Progenitor cell of endocrine pancreas (in vitro differentiated cells): ENCODE measurements around the gene GDF9. TPM values are rescaled to one million over a fixed set of nuclear protein-coding genes. Genes with fewer than 3 reads are reported as not detected.
A peak's percentile ranks its signal among the peaks of the same experiment; 100 is the strongest.

Experiments used
- DNase-seq: peaks from one replicate; pipeline ENCODE4 v3.0.0; 2021; ENCODE audit warnings: low spot score; ENCODE audit not compliant: unreplicated experiment
- H3K27ac Mint-ChIP-seq: 2 replicates; pipeline ENCODE4 v1.8.0; 2021; ENCODE audit warnings: mild to moderate bottlenecking, moderate library complexity, mixed read lengths
- H3K27me3 Mint-ChIP-seq: 2 replicates; pipeline ENCODE4 v1.8.0; 2021; ENCODE audit warnings: mixed read lengths
- H3K36me3 Mint-ChIP-seq: 2 replicates; pipeline ENCODE4 v1.8.0; 2022; ENCODE audit warnings: mixed read lengths; ENCODE audit not compliant: insufficient read depth
- H3K4me1 Mint-ChIP-seq: 2 replicates; pipeline ENCODE4 v1.8.0; 2021; ENCODE audit warnings: low read depth, mixed read lengths
- H3K4me3 Mint-ChIP-seq: 2 replicates; pipeline ENCODE4 v1.8.0; 2021; ENCODE audit warnings: low read depth, mild to moderate bottlenecking, moderate library complexity, mixed read lengths
- H3K9me3 Mint-ChIP-seq: 2 replicates; pipeline ENCODE4 v1.8.0; 2021; ENCODE audit warnings: low read depth, mixed read lengths
- CTCF ChIP-seq: fragments of 200-600 bp; sonication (generic); IDR thresholded peaks from one replicate; pipeline ENCODE4 v1.5.0; 2021; ENCODE audit warnings: antibody characterized with exemption, mild to moderate bottlenecking; ENCODE audit not compliant: unreplicated experiment
- total RNA-seq: library from RNA; stranded (reverse); gene quantifications from 2 replicates; pipeline ENCODE4 v1.2.1, GENCODE V29; 2021

Gene GDF9
- total RNA-seq, 1 donor from 2014 or later, result 0.55 TPM

DNA sequence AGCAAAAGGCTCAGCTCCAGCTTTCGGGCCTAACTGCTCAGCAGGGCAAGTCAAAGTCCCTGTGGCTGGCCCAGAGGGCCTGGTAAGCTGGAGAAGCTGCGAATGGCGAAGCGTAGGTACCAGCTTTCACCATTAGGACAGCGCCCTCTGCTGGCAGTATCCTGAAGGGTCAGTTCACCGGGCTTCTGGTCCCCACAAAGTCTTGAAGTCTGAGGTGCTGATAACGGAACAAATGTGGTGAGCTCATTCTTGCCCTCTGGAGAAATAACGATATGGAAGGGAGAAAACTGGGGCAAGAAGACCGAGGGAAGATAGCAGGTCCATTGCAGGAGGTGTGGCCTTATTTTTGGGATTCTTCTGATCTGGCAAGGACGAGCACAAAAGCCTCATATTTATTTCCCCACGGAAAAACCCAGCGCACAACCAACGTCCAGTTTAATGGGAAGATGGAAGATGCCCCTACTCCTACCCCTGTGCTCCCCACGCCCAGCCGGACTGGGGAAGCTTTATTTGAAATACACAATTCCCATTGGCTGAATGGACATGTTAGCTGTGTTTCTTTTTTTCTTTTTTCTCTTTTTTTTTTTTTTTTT lies 46.0 kb downstream of the GDF9 start:
- peaks cover 2% of the 10 kb centered on the region for H3K4me1 Mint-ChIP-seq
- H3K36me3 Mint-ChIP-seq, result no peaks in the 10 kb centered on the region
- TF ChIP-seq CTCF, result peak; percentile 93
- no peak overlapping the region for H3K27ac Mint-ChIP-seq
- H3K4me3 Mint-ChIP-seq, result no peak overlapping the region
- peak; percentile 88 for DNase-seq
- H3K9me3 Mint-ChIP-seq, result no peaks in the 10 kb centered on the region
- peaks cover 36% of the 10 kb centered on the region for H3K27me3 Mint-ChIP-seq

- no peak overlapping the region for H3K27ac Mint-ChIP-seq
- no peak for DNase-seq
- H3K36me3 Mint-ChIP-seq, result no peaks in the 10 kb centered on the region
- no peak for TF ChIP-seq CTCF
- H3K4me3 Mint-ChIP-seq, result no peak overlapping the region
- peaks cover 38% of the 10 kb centered on the region for H3K27me3 Mint-ChIP-seq
- H3K4me1 Mint-ChIP-seq, result peaks cover 2% of the 10 kb centered on the region
- no peaks in the 10 kb centered on the region for H3K9me3 Mint-ChIP-seq
Observed at GRCh38 chr5:132819468-132819867, 46.8 kb downstream of the GDF9 start.

DNA sequence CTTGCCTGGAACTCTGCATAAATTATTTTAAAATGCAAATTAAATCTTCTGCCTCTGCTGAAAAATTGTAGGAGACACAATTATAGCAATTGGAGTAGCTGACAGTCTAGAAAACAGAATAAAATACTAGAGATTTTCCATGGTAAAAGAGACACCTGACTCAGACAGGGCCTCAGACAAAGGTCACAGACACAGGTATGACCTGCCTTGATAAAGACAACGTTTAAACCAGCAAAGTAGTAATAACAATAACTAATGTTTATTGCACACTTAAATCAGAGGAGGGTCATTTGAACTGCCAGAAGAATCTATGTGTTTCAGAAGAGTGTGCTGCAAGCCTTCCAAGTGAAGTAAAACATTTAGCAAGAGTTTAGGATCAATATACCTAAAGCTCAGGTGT lies 49.3 kb downstream of the GDF9 start:
- no peak overlapping the region for H3K4me3 Mint-ChIP-seq
- peaks cover 1% of the 10 kb centered on the region for H3K4me1 Mint-ChIP-seq
- no peak for TF ChIP-seq CTCF
- no peak for DNase-seq
- H3K36me3 Mint-ChIP-seq, result no peaks in the 10 kb centered on the region
- peaks cover 49% of the 10 kb centered on the region for H3K27me3 Mint-ChIP-seq
- H3K9me3 Mint-ChIP-seq, result no peaks in the 10 kb centered on the region
- no peak overlapping the region for H3K27ac Mint-ChIP-seq

DNA sequence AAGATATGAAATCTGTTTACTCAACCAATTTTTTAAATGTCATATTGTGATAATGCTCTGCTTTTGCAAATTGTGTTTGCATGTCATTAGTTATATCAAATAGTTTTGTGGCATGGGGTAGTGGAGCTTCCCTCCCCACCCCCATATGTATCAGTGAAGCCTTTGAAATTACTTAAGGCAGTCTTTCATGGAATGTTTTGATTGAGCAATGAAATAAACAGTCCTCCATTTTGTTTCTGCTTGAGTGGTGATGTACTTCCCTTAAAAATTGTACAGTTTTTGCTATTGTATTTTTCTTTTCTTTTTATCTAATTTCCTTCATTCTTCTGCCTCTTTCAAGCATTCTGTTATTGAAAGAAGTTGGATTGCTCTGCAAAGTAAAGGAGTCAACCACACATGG lies 49.7 kb downstream of the GDF9 start:
- Mint-ChIP-seq H3K36me3 (no peaks in the 10 kb centered on the region), H3K27ac (no peak overlapping the region), H3K4me1 (peaks cover 1% of the 10 kb centered on the region), H3K4me3 (no peak overlapping the region), H3K27me3 (peaks cover 54% of the 10 kb centered on the region), H3K9me3 (no peaks in the 10 kb centered on the region)
- no peak for DNase-seq
- no peak for TF ChIP-seq CTCF

DNA sequence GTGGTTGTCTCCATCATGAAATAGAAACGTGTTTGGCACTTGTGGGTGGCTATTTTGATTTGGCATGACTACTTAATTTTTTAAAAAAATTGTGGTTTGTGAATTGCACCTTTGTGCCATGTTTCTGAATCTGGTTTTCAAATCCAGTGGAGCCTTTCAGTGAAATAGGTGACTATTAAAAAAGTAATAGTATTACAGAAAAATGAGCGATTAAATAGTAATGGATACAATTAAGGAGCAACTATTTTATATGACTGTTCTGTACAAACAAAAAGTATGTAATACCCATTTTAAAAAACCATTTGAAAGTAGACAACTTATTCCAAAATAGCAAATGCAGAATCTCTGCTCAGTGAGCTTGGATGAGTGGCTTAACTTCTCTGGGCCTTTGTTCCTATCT lies 50.2 kb downstream of the GDF9 start:
- no peak for TF ChIP-seq CTCF
- Mint-ChIP-seq H3K4me1 (peaks cover 1% of the 10 kb centered on the region), H3K27ac (no peak overlapping the region), H3K4me3 (no peak overlapping the region), H3K36me3 (no peaks in the 10 kb centered on the region), H3K9me3 (no peaks in the 10 kb centered on the region), H3K27me3 (peaks cover 59% of the 10 kb centered on the region)
- DNase-seq, result no peak
